ENCODE measurements around the gene CAND2.
"Not testable (repeated sequence)": the region's sequence is repeated elsewhere in the genome, so short reads cannot be mapped to it uniquely, and the experiment has no call there.

CAND2 gene

DNA sequence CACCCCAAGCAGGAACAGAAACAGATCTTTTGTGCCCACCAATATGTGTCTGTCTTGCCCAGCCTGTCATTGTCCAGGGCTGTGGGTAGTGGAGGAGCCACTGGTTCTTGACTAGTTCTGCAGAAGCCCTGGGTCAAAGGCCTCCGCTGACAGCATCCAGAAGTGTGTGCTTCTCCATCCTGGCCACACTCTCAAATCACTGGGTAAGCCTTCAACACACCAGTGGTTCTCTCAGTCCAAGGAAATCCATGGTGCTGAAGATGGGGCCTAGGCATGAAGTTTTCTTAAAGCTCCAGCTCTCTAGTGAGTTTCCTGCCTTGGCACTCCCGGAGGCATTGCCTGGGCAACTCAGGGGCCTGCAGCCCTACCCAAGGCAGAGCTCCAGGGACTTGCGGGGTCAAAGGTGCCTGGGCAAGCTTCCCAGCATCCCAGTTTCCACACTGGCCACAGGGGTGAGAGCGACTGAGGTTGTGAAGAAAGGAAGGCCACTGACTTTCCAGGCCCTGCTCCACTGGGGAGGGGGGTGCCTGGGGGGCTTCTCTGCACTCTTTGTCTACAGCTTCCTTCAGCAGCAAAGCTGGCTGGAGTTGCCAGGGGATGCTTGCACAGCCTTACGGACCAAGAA lies 82.8 kb downstream of the CAND2 start:
- no peaks in the 10 kb centered on the region for H3K9me3 ChIP-seq (ENCODE audit: severe bottlenecking)
- TF ChIP-seq, protein P1, sequence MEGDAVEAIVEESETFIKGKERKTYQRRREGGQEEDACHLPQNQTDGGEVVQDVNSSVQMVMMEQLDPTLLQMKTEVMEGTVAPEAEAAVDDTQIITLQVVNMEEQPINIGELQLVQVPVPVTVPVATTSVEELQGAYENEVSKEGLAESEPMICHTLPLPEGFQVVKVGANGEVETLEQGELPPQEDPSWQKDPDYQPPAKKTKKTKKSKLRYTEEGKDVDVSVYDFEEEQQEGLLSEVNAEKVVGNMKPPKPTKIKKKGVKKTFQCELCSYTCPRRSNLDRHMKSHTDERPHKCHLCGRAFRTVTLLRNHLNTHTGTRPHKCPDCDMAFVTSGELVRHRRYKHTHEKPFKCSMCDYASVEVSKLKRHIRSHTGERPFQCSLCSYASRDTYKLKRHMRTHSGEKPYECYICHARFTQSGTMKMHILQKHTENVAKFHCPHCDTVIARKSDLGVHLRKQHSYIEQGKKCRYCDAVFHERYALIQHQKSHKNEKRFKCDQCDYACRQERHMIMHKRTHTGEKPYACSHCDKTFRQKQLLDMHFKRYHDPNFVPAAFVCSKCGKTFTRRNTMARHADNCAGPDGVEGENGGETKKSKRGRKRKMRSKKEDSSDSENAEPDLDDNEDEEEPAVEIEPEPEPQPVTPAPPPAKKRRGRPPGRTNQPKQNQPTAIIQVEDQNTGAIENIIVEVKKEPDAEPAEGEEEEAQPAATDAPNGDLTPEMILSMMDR (IDR thresholded peaks at IDR 0.05; ENCODE audit: low read depth, low read length), result no peak
- DNase-seq, result no peak
- H3K27ac ChIP-seq, result no peak overlapping the region
- H3K36me3 ChIP-seq, result no peaks in the 10 kb centered on the region
- no peak overlapping the region for H3K4me3 ChIP-seq (ENCODE audit: low read depth, low read length)
- H3K27me3 ChIP-seq (ENCODE audit: insufficient read depth, low read depth, severe bottlenecking), result no peaks in the 10 kb centered on the region

DNA sequence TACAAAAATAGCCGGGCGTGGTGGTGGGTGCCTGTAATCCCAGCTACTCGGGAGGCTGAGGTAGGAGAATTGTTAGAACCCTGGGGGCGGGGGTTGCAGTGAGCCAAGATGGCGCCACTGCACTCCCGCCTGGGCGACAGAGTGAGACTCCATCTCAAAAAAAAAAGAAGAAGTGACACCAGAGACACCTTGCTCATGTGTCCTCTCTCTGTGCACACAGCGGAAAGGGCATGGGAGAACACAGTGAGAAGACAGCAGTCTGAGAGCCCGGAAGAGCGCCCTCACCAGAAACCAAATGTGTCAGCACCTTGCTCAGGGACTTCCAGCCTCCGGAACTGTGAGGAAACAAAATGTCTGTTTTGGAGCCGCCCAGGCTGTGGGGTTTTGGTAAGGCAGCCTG lies 85.4 kb downstream of the CAND2 start:
- not testable (repeated sequence) for H3K9me3 ChIP-seq (ENCODE audit: severe bottlenecking); H3K27me3 ChIP-seq (ENCODE audit: insufficient read depth, low read depth, severe bottlenecking); H3K4me3 ChIP-seq (ENCODE audit: low read depth, low read length); DNase-seq; H3K36me3 ChIP-seq; H3K27ac ChIP-seq

DNA sequence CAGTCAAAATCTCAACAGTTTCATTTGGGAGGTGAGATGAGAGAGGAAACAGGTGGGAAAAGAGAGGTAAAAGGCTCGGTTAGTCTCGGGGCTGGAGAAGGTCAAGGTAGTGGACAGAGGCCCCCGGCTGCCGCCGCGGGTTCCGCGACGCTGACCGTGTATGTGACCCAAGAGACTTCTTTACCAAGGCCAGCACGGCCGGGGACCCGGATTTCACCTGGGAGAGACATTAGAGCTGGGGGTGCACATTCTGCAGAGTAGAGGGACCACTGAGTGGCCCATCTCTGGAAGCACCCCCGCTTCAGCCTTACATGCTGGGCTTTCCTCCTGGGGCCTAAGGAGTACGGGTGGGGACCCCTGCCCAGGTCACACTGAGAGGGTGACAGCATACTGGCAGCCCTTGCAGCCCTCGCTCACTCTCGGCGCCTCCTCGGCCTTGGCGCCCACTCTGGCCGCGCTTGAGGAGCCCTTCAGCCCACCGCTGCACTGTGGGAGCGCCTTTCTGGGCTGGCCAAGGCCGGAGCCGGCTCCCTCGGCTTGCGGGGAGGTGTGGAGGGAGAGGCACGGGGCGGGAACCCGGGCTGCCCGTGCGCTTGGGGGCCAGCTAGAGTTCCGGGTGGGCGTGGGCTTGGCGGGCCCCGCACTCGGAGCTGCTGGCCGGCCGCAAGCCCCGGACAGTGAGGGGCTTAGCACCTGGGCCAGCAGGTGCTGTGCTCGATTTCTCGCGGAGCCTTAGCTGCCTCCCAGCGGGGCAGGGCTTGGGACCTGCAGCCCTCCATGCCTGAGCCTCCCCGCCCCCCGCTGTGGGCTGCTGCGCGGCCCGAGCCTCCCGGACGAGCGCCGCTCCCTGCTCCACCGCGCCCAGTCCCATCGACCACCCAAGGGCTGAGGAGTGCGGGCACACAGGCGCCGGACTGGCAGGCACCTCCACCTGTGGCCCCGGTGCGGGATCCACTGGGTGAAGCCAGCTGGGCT lies 86.1 kb downstream of the CAND2 start:
- TF ChIP-seq, protein P1 (IDR thresholded peaks at IDR 0.05; ENCODE audit: low read depth, low read length), result no peak
- H3K4me3 ChIP-seq (ENCODE audit: low read depth, low read length), result no peak overlapping the region
- H3K27me3 ChIP-seq (ENCODE audit: insufficient read depth, low read depth, severe bottlenecking), result no peaks in the 10 kb centered on the region
- H3K36me3 ChIP-seq, result no peaks in the 10 kb centered on the region
- no peaks in the 10 kb centered on the region for H3K9me3 ChIP-seq (ENCODE audit: severe bottlenecking)
- no peak for DNase-seq
- H3K27ac ChIP-seq, result no peak overlapping the region

DNA sequence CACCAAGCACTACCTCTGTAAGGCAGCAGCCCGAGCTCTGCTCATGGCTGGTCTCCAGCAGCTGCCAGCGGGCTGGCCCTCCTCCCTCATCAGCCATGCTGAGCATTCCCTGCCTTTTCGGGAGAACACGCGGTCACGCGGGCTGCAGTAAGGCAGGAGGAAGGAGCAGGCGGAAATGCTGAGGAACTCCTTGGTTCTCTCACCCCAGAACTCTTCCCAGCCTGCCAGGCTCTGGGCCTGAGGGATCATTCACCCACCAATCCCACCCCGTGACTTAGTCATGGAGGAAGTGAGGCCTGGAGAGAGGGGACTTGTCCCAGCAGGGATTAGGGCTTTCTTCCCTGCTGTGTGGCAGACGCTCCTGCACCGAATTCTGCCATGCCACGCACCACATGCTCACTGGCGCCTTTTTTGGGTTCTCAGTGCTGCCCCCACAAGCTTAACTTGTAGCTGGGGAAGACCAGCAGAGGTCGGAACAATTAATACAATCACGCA lies 87.8 kb downstream of the CAND2 start:
- no peak overlapping the region for H3K4me3 ChIP-seq (ENCODE audit: low read depth, low read length)
- no peaks in the 10 kb centered on the region for H3K36me3 ChIP-seq
- no peaks in the 10 kb centered on the region for H3K27me3 ChIP-seq (ENCODE audit: insufficient read depth, low read depth, severe bottlenecking)
- peak; percentile 65 for DNase-seq
- no peaks in the 10 kb centered on the region for H3K9me3 ChIP-seq (ENCODE audit: severe bottlenecking)
- TF ChIP-seq, protein P1 (IDR thresholded peaks at IDR 0.05; ENCODE audit: low read depth, low read length), result no peak
- H3K27ac ChIP-seq, result peak overlapping the region; percentile 33
